H9 (cell line): ENCODE measurements around the gene NKAIN2. TPM values are rescaled to one million over a fixed set of nuclear protein-coding genes. Genes with fewer than 3 reads are reported as not detected.

Experiments used
- DNase-seq: peaks from one replicate; pipeline ENCODE4 v3.0.0-alpha.2; 2017
- H2AFZ ChIP-seq: one replicate; pipeline ENCODE4 v1.6.1; 2013; ENCODE audit warnings: mild to moderate bottlenecking, low read length, control low read depth, moderate library complexity
- H2AK5ac ChIP-seq: 2 replicates; pipeline ENCODE4 v1.6.1; 2013; ENCODE audit warnings: low read length, control low read depth, mixed read lengths; ENCODE audit not compliant: insufficient read length
- H2BK120ac ChIP-seq: one replicate; pipeline ENCODE4 v1.6.1; 2013; ENCODE audit warnings: low read depth, mild to moderate bottlenecking, low read length, control low read depth, inconsistent platforms; ENCODE audit not compliant: poor library complexity, severe bottlenecking
- H2BK12ac ChIP-seq: 2 replicates; pipeline ENCODE4 v1.6.1; 2013; ENCODE audit warnings: low read length, control low read depth, mixed read lengths, low read depth; ENCODE audit not compliant: insufficient read length
- H2BK15ac ChIP-seq: 2 replicates; pipeline ENCODE4 v1.6.1; 2013; ENCODE audit warnings: low read depth, low read length, control low read depth
- H2BK20ac ChIP-seq: one replicate; pipeline ENCODE4 v1.6.1; 2013; ENCODE audit warnings: low read depth, mild to moderate bottlenecking, low read length, control low read depth, inconsistent platforms; ENCODE audit not compliant: poor library complexity, severe bottlenecking
- H2BK5ac ChIP-seq: 2 replicates; pipeline ENCODE4 v1.6.1; 2013; ENCODE audit warnings: low read length, control low read depth, mixed read lengths; ENCODE audit not compliant: insufficient read length
- H3K14ac ChIP-seq: 2 replicates; pipeline ENCODE4 v1.6.1; 2013; ENCODE audit warnings: low read length, control low read depth; ENCODE audit not compliant: insufficient read depth
- H3K18ac ChIP-seq: 2 replicates; pipeline ENCODE4 v1.6.1; 2013; ENCODE audit warnings: low read depth, mild to moderate bottlenecking, mixed read lengths, low read length, control low read depth; ENCODE audit not compliant: insufficient read length
- H3K23ac ChIP-seq: 2 replicates; pipeline ENCODE4 v1.6.1; 2013; ENCODE audit warnings: low read length, control low read depth, mixed read lengths, low read depth; ENCODE audit not compliant: insufficient read length
- H3K23me2 ChIP-seq: 2 replicates; pipeline ENCODE4 v1.6.1; 2013; ENCODE audit warnings: low read depth, mild to moderate bottlenecking, mixed read lengths, low read length, control low read depth; ENCODE audit not compliant: insufficient read length, poor library complexity, severe bottlenecking
- H3K27ac ChIP-seq: 2 replicates; pipeline ENCODE4 v1.5.1; 2013; ENCODE audit warnings: low read length, control low read depth, mixed read lengths, low read depth; ENCODE audit not compliant: insufficient read length
- H3K27me3 ChIP-seq: 2 replicates; pipeline ENCODE4 v1.6.1; 2013; ENCODE audit warnings: low read length, control low read depth, inconsistent platforms; ENCODE audit not compliant: insufficient read depth
- H3K4ac ChIP-seq: 2 replicates; pipeline ENCODE4 v1.6.1; 2013; ENCODE audit warnings: low read depth, mild to moderate bottlenecking, control low read depth, inconsistent platforms, low read length, moderate library complexity
- H3K4me1 ChIP-seq: 2 replicates; pipeline ENCODE4 v1.6.1; 2013; ENCODE audit warnings: low read length, control low read depth, inconsistent platforms; ENCODE audit not compliant: insufficient read depth
- H3K4me2 ChIP-seq: 2 replicates; pipeline ENCODE4 v1.6.1; 2013; ENCODE audit warnings: low read length, control low read depth, mixed read lengths; ENCODE audit not compliant: insufficient read length, insufficient read depth
- H3K56ac ChIP-seq: 2 replicates; pipeline ENCODE4 v1.6.1; 2013; ENCODE audit warnings: low read depth, mild to moderate bottlenecking, mixed read lengths, low read length, control low read depth; ENCODE audit not compliant: insufficient read length
- H3K79me1 ChIP-seq: 2 replicates; pipeline ENCODE4 v1.6.1; 2013; ENCODE audit warnings: low read depth, mild to moderate bottlenecking, moderate library complexity, low read length, control low read depth, inconsistent platforms; ENCODE audit not compliant: insufficient read depth, poor library complexity, severe bottlenecking
- H3K79me2 ChIP-seq: 2 replicates; pipeline ENCODE4 v1.6.1; 2013; ENCODE audit warnings: low read length, control low read depth, inconsistent platforms; ENCODE audit not compliant: insufficient read depth
- H3K9ac ChIP-seq: 2 replicates; pipeline ENCODE4 v1.6.1; 2013; ENCODE audit warnings: low read length, control low read depth, mixed read lengths; ENCODE audit not compliant: insufficient read length; ENCODE audit errors: extremely low read depth
- H3K9me3 ChIP-seq: one replicate; pipeline ENCODE4 v1.6.1; 2013; ENCODE audit warnings: low read depth, low read length, inconsistent platforms; ENCODE audit not compliant: control insufficient read depth
- H3T11ph ChIP-seq: one replicate; pipeline ENCODE4 v1.6.1; 2013; ENCODE audit warnings: mild to moderate bottlenecking, low read length, control low read depth, inconsistent platforms
- H4K20me1 ChIP-seq: one replicate; pipeline ENCODE4 v1.6.1; 2013; ENCODE audit not compliant: control insufficient read depth, insufficient read length, insufficient read depth
- H4K5ac ChIP-seq: 2 replicates; pipeline ENCODE4 v1.6.1; 2013; ENCODE audit warnings: low read depth, mild to moderate bottlenecking, mixed read lengths, low read length, control low read depth; ENCODE audit not compliant: insufficient read length
- H4K8ac ChIP-seq: replicated peaks from 2 replicates; pipeline ENCODE4 v1.6.1; 2013; ENCODE audit warnings: low read length, control low read depth, mixed read lengths, low read depth; ENCODE audit not compliant: insufficient read length
- H4K91ac ChIP-seq: 2 replicates; pipeline ENCODE4 v1.6.1; 2013; ENCODE audit warnings: low read depth, mild to moderate bottlenecking, moderate library complexity, mixed read lengths, low read length, control low read depth; ENCODE audit not compliant: insufficient read length
- H3K27ac Mint-ChIP-seq, 3 experiments: 2 replicates in 2 of 3; 3 replicates in 1 of 3; pipeline ENCODE4 v1.8.0; 2020 to 2021; ENCODE audit warnings: mixed read lengths in 3 of 3, mild to moderate bottlenecking in 1 of 3, moderate library complexity in 1 of 3
- H3K27me3 Mint-ChIP-seq: 2 replicates; pipeline ENCODE4 v1.8.0; 2021; ENCODE audit warnings: low read depth, mild to moderate bottlenecking, moderate library complexity, mixed read lengths
- H3K36me3 Mint-ChIP-seq, 3 experiments: 2 replicates in 2 of 3; 3 replicates in 1 of 3; pipeline ENCODE4 v1.8.0; 2020 to 2021; ENCODE audit warnings: low read depth in 3 of 3, mixed read lengths in 3 of 3; ENCODE audit not compliant: insufficient read depth in 1 of 3
- H3K4me1 Mint-ChIP-seq, 2 experiments: 2 replicates each; pipeline ENCODE4 v1.8.0; 2020; ENCODE audit warnings: mixed read lengths in 2 of 2
- H3K4me3 Mint-ChIP-seq, 2 experiments: 2 replicates in 1 of 2; 3 replicates in 1 of 2; pipeline ENCODE4 v1.8.0; 2020 to 2021; ENCODE audit warnings: mild to moderate bottlenecking in 2 of 2, mixed read lengths in 2 of 2, moderate library complexity in 1 of 2
- H3K9me3 Mint-ChIP-seq, 2 experiments: 2 replicates in 1 of 2; 3 replicates in 1 of 2; pipeline ENCODE4 v1.8.0; 2020; ENCODE audit warnings: mild to moderate bottlenecking in 2 of 2, mixed read lengths in 2 of 2, moderate library complexity in 1 of 2
- CTCF ChIP-seq: fragments of 200-600 bp; sonication (generic); conservative IDR thresholded peaks from 3 replicates; pipeline ENCODE4 v1.8.0; 2021; ENCODE audit warnings: antibody characterized with exemption, mild to moderate bottlenecking
- WGBS: extraction: QIAGEN DNeasy Blood & Tissue Kit; methylation state at CpG from one replicate; pipeline ENCODE4 v1.1.7; 2013; ENCODE audit warnings: missing lambda C conversion rate, low lambda C conversion rate, mixed read lengths; ENCODE audit not compliant: insufficient read length; ENCODE audit errors: extremely low coverage; 5-methylcytosine and 5-hydroxymethylcytosine counted together
- total RNA-seq: library from RNA; stranded (reverse); gene quantifications from 2 replicates; pipeline ENCODE4 v1.2.1, GENCODE V29; 2021

NKAIN2 gene
- total RNA-seq, 1 experiment from 2014 or later: 0.17 TPM

- H3K23ac ChIP-seq: no peak overlapping the region
- DNase-seq: no peak
- H2AFZ ChIP-seq: no peak overlapping the region
- no peak overlapping the region for H4K8ac ChIP-seq
- H3K9me3 ChIP-seq: no peaks in the 10 kb centered on the region
- H3K9ac ChIP-seq: no peak overlapping the region
- H4K91ac ChIP-seq: no peak overlapping the region
- peaks cover 5 to 7% of the 10 kb centered on the region in 2 experiments for H3K4me1 Mint-ChIP-seq
- no peak for TF ChIP-seq CTCF
- H3K79me2 ChIP-seq: no peaks in the 10 kb centered on the region
- H3K36me3 Mint-ChIP-seq: peaks cover 0 to 5% (median 3%) of the 10 kb centered on the region in 3 experiments; a peak in 5 of 7 replicates
- no peak overlapping the region for H4K5ac ChIP-seq
- H3K4me1 ChIP-seq: no peaks in the 10 kb centered on the region
- no peak overlapping the region for H2BK20ac ChIP-seq
- peaks cover 0 to 8% of the 10 kb centered on the region in 2 experiments; a peak in 4 of 5 replicates for H3K9me3 Mint-ChIP-seq
- no peak overlapping the region for H2BK120ac ChIP-seq
- no peak overlapping the region for H3T11ph ChIP-seq
- no peak overlapping the region for H2BK5ac ChIP-seq
- no peak overlapping the region for H2AK5ac ChIP-seq
- H3K4me3 Mint-ChIP-seq: no peak overlapping the region
- H3K18ac ChIP-seq: no peak overlapping the region
- H3K4me2 ChIP-seq: no peak overlapping the region
- no peaks in the 10 kb centered on the region for H3K23me2 ChIP-seq
- H3K27ac ChIP-seq: no peak overlapping the region
- no peak overlapping the region for H2BK15ac ChIP-seq
- WGBS: no CpG with 5 or more reads among the region's 2 CpGs
- no peak overlapping the region for H3K56ac ChIP-seq
- H3K27ac Mint-ChIP-seq: no peak overlapping the region
- H3K79me1 ChIP-seq: no peaks in the 10 kb centered on the region
- H3K27me3 Mint-ChIP-seq: peaks cover 10% of the 10 kb centered on the region
- H4K20me1 ChIP-seq: no peaks in the 10 kb centered on the region
- H3K14ac ChIP-seq: no peak overlapping the region
- no peaks in the 10 kb centered on the region for H3K27me3 ChIP-seq
- H2BK12ac ChIP-seq: no peak overlapping the region
- H3K4ac ChIP-seq: no peak overlapping the region
Observed at GRCh38 chr6:123794190-123794589, 9.5 kb upstream of the NKAIN2 start.
